IPS-20b (cell line): ENCODE measurements around the gene ZDHHC11B.
"Not testable (repeated sequence)": the region's sequence is repeated elsewhere in the genome, so short reads cannot be mapped to it uniquely, and the experiment has no call there.

Source experiments
- H3K27ac ChIP-seq: one replicate; pipeline ENCODE4 v1.5.1; 2013; ENCODE audit warnings: low read length
- H3K27me3 ChIP-seq: 2 replicates; pipeline ENCODE4 v1.6.1; 2013; ENCODE audit warnings: mild to moderate bottlenecking, low read length, inconsistent platforms; ENCODE audit not compliant: insufficient read depth
- H3K36me3 ChIP-seq: 2 replicates; pipeline ENCODE4 v1.6.1; 2013; ENCODE audit warnings: low read depth, mild to moderate bottlenecking, inconsistent platforms, low read length, moderate library complexity; ENCODE audit not compliant: insufficient read depth
- H3K4me1 ChIP-seq: 2 replicates; pipeline ENCODE4 v1.6.1; 2013; ENCODE audit warnings: mild to moderate bottlenecking, control low read depth, inconsistent platforms, low read length, moderate library complexity; ENCODE audit not compliant: insufficient read depth
- H3K4me3 ChIP-seq: 2 replicates; pipeline ENCODE4 v1.5.1; 2013; ENCODE audit warnings: mild to moderate bottlenecking, low read length, inconsistent platforms
- H3K9ac ChIP-seq: 2 replicates; pipeline ENCODE4 v1.6.1; 2013; ENCODE audit warnings: low read depth, mild to moderate bottlenecking, inconsistent platforms, low read length, moderate library complexity
- H3K9me3 ChIP-seq: 2 replicates; pipeline ENCODE4 v1.6.1; 2013; ENCODE audit warnings: mild to moderate bottlenecking, low read depth, low read length, inconsistent platforms; ENCODE audit not compliant: insufficient read depth

The ZDHHC11B gene

DNA sequence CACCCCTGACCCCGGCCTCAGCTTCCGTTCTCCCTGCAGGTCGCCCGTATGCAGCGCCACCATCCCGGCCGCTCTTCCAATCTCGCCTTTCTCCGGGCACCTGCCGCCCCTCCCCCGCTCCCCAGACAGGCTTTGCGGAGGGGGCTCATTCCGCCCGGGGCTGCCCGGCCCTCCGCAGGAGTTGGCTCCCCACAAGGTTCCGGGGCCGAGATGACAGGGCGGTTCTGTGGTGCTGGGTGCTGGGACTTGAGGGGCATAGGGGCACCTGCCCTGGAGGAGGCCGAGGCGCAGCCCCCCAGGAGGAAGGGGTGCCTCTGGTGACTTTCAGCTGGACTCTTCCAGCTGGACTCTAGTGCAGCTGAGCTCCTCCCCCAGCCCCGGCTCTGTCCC, 90.5 kb downstream of the ZDHHC11B start:
- H3K27me3 ChIP-seq: peaks cover 32% of the 10 kb centered on the region
- not testable (repeated sequence) for H3K9ac ChIP-seq, H3K27ac ChIP-seq, H3K9me3 ChIP-seq, H3K36me3 ChIP-seq, H3K4me3 ChIP-seq, H3K4me1 ChIP-seq

DNA sequence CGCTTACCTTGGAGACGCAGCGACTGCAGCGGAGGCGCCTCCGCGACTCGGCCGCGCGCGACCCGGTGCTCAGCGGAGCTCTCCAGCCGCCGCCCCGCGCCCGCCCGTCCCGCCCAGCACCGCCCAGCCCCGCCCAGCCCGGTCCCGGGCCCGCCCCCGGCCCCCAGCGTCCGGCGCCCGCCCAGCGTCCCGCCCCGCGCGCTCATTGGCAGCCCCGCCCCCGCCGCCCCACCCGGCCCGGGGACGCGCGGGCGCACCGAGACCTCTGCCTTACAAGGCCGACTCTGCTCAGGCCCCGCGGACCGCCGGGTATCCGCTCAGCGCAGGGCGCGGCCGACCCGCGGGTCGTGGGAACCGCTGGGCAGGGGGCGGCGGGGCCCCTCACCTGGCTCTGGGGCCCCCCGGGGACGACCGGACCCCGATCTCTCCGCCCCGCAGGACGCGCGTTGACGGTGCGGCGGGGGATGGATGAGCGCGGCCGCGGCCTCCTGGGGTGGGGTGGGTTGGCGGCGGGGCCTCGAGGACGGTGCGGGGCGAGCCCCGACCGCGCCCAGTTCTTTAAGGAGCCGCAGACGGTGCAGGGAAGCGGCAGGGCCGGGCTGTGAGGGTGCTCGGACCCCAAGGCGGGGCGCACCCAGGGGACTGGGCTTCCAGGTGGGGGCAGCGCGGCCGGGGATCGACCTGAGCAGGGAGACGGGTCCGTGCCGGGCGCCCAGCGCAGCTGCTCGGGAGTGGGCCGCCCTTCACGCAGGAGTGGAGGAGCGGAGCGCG, 91.1 kb downstream of the ZDHHC11B start, which contains the start of gene TPPP:
TSS of gene TPPP (minus strand) at position 82 of the 771 bp plus-strand sequence. CDS start 15,292 bp downstream, outside the sequence.
- not testable (repeated sequence) for H3K9ac ChIP-seq, H3K9me3 ChIP-seq, H3K4me1 ChIP-seq, H3K27ac ChIP-seq, H3K4me3 ChIP-seq, H3K36me3 ChIP-seq
- H3K27me3 ChIP-seq: peaks cover 26% of the 10 kb centered on the region

DNA sequence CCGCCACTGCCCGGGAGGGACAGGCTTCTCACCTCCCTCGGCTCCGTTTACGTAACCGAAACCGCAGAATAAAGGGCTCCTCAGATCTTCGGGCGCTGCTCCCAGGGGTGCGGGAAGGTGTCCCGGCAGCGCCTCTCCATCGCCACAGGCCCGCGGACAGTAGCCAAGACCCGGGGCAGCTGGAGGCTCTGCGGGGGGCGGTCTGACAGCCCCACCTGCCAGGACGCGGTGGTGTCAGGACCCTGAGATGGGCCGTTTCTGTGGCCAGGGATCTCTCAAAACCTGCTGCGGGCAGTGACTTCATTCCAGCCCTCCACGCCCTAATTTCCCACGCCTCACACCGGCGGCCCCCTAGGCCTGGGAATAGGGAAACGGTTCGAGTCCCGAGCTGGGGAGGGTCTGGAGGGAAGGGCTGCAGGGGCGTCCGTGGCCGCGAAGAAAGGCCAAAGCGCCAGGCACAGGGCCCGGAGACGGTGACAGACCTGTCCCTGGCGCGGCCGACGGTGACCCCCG, 91.9 kb downstream of the ZDHHC11B start:
- not testable (repeated sequence) for H3K36me3 ChIP-seq, H3K4me1 ChIP-seq, H3K9ac ChIP-seq, H3K4me3 ChIP-seq, H3K9me3 ChIP-seq, H3K27ac ChIP-seq
- H3K27me3 ChIP-seq: peaks cover 22% of the 10 kb centered on the region

DNA sequence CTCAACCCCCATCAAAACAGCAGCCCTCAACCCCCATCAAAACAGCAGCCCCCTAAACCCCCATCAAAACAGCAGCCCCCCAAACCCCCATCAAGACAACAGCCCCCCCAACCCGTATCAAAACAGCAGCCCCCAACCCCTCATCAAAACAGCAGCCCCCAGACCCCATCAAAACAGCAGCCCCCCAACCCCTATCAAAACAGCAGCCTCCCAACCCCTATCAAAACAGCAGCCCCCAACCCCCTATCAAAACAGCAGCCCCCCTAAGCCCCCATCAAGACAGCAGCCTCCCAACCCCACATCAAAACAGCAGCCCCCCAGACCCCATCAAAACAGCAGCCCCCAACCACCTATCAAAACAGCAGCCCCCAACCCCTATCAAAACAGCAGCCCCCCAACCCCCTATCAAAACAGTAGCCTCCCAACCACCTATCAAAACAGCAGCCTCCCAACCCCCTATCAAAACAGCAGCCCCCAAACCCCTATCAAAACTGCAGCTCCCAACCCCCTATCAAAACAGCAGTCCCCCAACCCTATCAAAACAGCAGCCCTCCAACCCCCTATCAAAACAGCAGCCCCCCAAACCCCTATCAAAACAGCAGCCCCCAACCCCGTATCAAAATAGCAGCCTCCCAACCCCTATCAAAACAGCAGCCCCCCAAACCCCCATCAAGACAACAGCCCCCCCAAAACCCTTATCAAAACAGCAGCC, 92.6 kb downstream of the ZDHHC11B start:
- no peak overlapping the region for H3K9ac ChIP-seq
- no peaks in the 10 kb centered on the region for H3K4me1 ChIP-seq
- no peak overlapping the region for H3K27ac ChIP-seq
- H3K9me3 ChIP-seq: no peaks in the 10 kb centered on the region
- H3K27me3 ChIP-seq: peaks cover 18% of the 10 kb centered on the region
- H3K4me3 ChIP-seq: no peak overlapping the region
- H3K36me3 ChIP-seq: no peaks in the 10 kb centered on the region

DNA sequence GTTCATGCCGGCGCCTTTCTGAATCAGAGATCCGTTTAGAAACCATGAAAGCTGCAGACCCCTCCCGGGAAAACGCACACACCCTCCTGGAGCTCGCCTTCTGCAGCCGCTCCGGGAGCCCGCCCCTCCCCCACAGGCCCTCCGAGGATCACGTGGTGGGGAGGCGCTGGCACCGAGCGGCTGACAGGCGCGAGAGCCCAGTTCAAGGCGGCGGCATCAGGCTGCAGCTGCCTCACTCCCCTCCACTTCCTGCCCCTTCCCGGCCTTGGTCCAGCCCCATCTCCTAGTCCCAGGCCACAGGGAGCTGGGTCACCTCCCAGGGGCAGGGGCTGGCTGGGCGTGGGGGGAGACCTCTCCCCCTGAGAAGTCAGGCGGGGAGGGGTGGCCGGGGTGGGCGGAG, 93.5 kb downstream of the ZDHHC11B start:
- peaks cover 18% of the 10 kb centered on the region for H3K27me3 ChIP-seq
- H3K27ac ChIP-seq, H3K9me3 ChIP-seq, H3K36me3 ChIP-seq, H3K9ac ChIP-seq, H3K4me1 ChIP-seq, H3K4me3 ChIP-seq: not testable (repeated sequence)

DNA sequence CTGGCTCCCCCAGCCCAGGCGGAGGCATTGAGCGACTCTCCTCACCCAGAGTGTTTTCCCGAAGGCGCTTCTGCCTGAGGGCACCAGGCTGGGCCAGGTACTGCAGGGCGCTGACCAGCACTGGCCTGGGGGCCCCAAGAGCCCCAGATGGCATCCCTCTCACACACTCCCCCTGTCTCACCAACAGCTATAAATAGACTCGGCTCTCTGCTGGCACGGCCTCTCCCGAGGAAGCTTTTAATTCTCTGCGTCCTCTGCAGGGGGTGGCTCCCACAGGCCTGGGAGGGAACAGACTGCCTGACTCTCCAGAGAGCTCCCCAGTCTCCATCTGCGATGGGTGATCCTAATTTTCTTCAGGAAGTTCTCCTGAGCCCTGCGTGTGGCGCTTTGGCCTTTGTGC, 94.2 kb downstream of the ZDHHC11B start:
- not testable (repeated sequence) for H3K9ac ChIP-seq, H3K4me1 ChIP-seq, H3K36me3 ChIP-seq, H3K9me3 ChIP-seq, H3K4me3 ChIP-seq, H3K27ac ChIP-seq
- H3K27me3 ChIP-seq: peaks cover 18% of the 10 kb centered on the region

DNA sequence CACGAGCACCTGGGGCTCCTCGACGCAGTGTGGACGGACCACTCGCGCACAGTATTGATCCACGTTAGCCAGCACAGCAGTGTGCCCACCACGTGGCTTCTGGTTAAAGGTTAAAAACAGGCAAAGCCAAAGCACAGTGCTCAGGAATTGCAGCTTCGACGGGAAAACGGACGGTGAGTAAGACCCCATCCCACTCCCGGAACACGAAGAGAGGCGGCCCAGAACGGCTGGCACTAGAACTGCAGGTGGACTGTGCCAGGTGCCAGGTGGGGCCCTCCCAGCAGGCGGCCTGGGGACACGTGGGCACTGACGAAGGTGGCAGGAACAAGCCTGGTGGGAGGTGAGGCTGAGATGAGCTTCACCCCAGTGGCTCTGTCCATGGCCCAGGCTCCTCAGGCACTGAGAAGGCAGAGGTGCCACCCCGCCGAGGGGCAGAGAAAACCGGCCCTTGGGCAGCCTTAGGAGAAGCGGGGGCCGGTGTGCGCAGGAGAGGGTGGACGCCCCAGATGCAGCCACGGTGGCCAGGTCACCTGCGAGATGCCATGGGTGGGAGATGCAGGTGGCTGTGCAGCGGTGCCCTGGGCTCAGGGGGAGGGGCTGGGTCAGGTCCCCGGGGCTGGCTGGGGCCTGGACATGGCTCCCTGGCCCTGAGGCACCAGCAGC, 96.0 kb downstream of the ZDHHC11B start:
- H3K27ac ChIP-seq, H3K4me3 ChIP-seq, H3K9me3 ChIP-seq, H3K36me3 ChIP-seq, H3K4me1 ChIP-seq, H3K9ac ChIP-seq: not testable (repeated sequence)
- peaks cover 15% of the 10 kb centered on the region for H3K27me3 ChIP-seq

DNA sequence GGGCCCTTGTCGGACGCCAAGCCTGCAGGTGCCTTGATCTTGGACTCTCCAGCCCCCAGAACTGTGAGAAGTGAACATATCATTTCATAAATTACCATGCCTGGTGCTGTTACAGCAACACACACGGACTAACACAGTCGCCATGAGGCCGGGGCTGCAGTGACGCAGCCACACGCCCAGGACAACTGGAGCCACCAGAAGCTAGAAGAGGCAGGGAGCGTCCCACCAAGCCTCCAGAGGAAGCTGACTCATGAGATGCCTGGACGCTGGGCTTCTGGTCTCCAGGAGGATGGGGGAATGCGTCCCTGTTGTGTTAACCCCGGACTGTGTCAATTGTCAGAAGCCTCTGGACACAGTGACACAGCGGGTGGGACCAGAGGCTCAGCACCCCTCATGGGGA, 97.6 kb downstream of the ZDHHC11B start:
- H3K27me3 ChIP-seq, H3K9ac ChIP-seq: not testable (repeated sequence)

DNA sequence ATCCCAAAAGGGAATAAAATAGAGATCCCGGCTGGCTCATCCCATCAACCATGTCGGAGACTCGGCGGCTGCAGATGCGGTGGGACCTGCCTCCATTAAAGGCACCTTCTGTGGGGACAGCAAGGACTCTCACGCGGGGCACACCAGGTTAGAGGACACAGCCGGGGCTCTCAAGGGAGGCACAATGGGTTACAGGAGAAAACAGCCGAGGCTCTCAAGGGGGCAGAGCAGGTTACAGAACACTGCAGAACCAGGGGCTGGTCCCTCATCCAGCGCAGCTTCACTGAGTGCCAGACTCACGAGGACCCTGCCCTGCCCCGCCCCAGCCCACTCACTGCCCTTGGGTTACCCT, 98.4 kb downstream of the ZDHHC11B start:
- H3K9ac ChIP-seq, H3K4me1 ChIP-seq, H3K27ac ChIP-seq: not testable (repeated sequence)

More for the DNA sequence above, 97.6 kb downstream of the ZDHHC11B start:
- not testable (repeated sequence) for H3K36me3 ChIP-seq, H3K9me3 ChIP-seq, H3K4me3 ChIP-seq, H3K4me1 ChIP-seq, H3K27ac ChIP-seq

DNA sequence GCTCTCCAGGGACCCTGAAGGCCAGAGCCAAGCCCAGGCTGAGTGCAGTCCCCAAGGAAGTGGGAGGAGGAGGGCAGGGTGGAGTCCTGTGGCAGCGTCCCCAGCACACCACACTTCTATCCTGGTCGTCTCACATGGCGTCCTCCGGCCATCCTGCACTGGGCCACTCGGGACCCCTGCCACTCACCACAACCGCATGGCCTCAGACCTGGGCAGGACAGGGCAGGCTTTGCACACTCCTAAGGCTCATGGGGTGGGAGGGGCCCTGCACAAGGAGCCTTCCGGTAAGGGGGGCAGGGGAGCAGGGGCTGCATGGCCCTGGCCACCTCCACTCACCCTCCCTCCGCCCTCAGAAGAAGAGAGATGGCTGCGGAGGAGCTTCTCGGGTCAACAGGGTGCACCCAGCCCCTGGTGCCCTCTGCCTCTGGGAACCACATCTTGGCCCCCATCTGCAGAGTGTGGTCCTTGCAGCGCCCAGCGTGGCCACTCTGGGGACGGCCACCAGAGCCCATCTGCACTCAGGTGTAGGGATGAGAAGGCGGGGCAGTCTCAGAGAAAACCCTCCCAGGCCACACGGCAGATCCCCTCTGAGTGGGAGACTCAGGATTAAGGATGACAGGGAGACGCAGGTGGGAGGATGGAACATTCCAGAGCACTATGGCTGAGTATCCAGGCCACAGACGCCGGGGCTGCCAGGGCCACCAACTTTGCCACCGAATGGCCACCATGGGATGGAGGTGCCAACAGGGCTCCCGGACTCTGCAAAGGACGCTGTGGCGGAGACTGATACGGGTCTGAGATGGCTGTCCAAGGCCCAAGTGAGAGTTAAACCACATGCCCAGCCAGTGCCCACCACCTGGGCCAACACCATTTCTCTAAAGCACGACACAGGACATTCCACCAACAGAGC, 99.0 kb downstream of the ZDHHC11B start:
- Histone ChIP-seq H3K9me3 (no peaks in the 10 kb centered on the region), H3K4me3 (no peak overlapping the region), H3K9ac (no peak overlapping the region), H3K36me3 (no peaks in the 10 kb centered on the region), H3K27me3 (no peaks in the 10 kb centered on the region), H3K4me1 (no peaks in the 10 kb centered on the region), H3K27ac (no peak overlapping the region)

More for the DNA sequence above, 98.4 kb downstream of the ZDHHC11B start:
- H3K4me3 ChIP-seq, H3K36me3 ChIP-seq, H3K9me3 ChIP-seq, H3K27me3 ChIP-seq: not testable (repeated sequence)

DNA sequence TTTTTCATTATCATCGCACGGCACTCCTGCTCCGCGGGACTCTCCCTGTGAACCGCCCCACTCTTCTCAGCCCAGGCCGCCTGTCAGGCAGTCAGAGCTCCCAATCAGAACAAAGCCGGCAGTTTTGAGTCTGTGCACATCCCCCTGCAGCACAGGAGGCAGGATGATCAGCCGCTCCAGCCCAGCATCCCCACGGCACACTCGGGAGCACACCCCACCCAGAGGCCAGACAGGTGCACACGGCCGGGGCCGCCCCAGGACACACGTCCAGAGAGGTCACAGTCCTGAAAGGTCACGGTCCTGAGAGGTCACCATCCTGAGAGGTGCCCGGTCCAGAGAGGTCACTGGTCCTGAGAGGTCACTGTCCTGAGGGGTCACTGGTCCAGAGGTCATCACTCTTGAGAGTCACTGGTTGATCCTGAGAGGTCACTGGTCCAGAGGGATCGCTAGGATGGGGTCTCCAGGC, 99.7 kb downstream of the ZDHHC11B start:
- Histone ChIP-seq H3K9ac (no peak overlapping the region), H3K4me1 (no peaks in the 10 kb centered on the region), H3K27me3 (no peaks in the 10 kb centered on the region), H3K27ac (no peak overlapping the region), H3K36me3 (no peaks in the 10 kb centered on the region), H3K4me3 (no peak overlapping the region), H3K9me3 (no peaks in the 10 kb centered on the region)
